B cell (primary cell): ENCODE measurements around the gene PTPRQ. TPM values are rescaled to one million over a fixed set of nuclear protein-coding genes. Genes with fewer than 3 reads are reported as not detected.

ENCODE experiments used
- ATAC-seq: fragments of 200-7000 bp; cut with Tn5 transposase; one replicate; pipeline ENCODE4 v1.10.0; 2021; ENCODE audit warnings: low read depth, mild to moderate bottlenecking, moderate number of reproducible peaks, moderate library complexity
- CTCF ChIA-PET: fragments of 350-600 bp; sonication (Branson Sonifier 250); formaldehyde crosslinking; loops from one replicate; lab custom pipeline; 2021; ENCODE audit warnings: antibody characterized with exemption, inconsistent platforms; lab: Charles Lee
- POLR2A ChIA-PET: fragments of 350-600 bp; sonication (Branson Sonifier 250); formaldehyde crosslinking; loops from one replicate; lab custom pipeline; 2021; ENCODE audit warnings: antibody characterized with exemption; lab: Charles Lee
- DNase-seq: peaks from one replicate; pipeline ENCODE4 v3.0.0; 2013
- H2AFZ ChIP-seq: 2 replicates; pipeline ENCODE4 v1.6.1; 2012; ENCODE audit warnings: mild to moderate bottlenecking, low read depth, low read length; ENCODE audit not compliant: insufficient read depth, poor library complexity, severe bottlenecking
- H3K27ac ChIP-seq, 2 donors: 1 replicate in 1 of 2; 2 replicates in 1 of 2; pipeline ENCODE4 v1.5.1; 2012 to 2013; ENCODE audit warnings: low read length in 2 of 2, mild to moderate bottlenecking in 2 of 2, moderate library complexity in 1 of 2
- H3K27me3 ChIP-seq, 4 experiments: fragments of 200-600 bp in 1 of 4; sonication (generic) in 1 of 4; replicated peaks in 1 of 4; 1 replicate in 2 of 4; 2 replicates in 2 of 4; pipeline versions ENCODE4 v1.6.1 to v1.7.0; 2013 to 2016; ENCODE audit warnings: low read length in 3 of 4, mild to moderate bottlenecking in 2 of 4, mixed read lengths in 1 of 4, moderate library complexity in 1 of 4; ENCODE audit not compliant: insufficient read depth in 4 of 4, control insufficient read depth in 3 of 4; ENCODE audit errors: control extremely low read depth in 1 of 4
- H3K36me3 ChIP-seq, 2 experiments: replicated peaks in 1 of 2; 1 replicate in 1 of 2; 2 replicates in 1 of 2; pipeline versions ENCODE4 v1.6.1 to v1.7.1; 2013; ENCODE audit warnings: low read length in 1 of 2; ENCODE audit not compliant: insufficient read depth in 2 of 2, control insufficient read depth in 1 of 2; ENCODE audit errors: control extremely low read depth in 1 of 2, extremely low read depth in 1 of 2
- H3K4me1 ChIP-seq, 2 donors: fragments of 200-600 bp in 1 of 2; sonication (generic) in 1 of 2; 1 replicate in 1 of 2; 2 replicates in 1 of 2; pipeline versions ENCODE4 v1.5.1 to v1.6.1; 2013 to 2017; ENCODE audit warnings: low read length in 2 of 2; ENCODE audit not compliant: control insufficient read depth in 2 of 2, insufficient read depth in 2 of 2
- H3K4me2 ChIP-seq: replicated peaks from 2 replicates; pipeline ENCODE3; 2012; ENCODE audit warnings: mild to moderate bottlenecking, low read depth, low read length; ENCODE audit not compliant: poor library complexity, severe bottlenecking
- H3K4me3 ChIP-seq, 5 experiments: fragments of 200-600 bp in 1 of 5; sonication (generic) in 1 of 5; 1 replicate in 3 of 5; 2 replicates in 2 of 5; pipeline versions ENCODE4 v1.5.1 to v1.7.0; 2011 to 2016; ENCODE audit warnings: low read length in 4 of 5, mild to moderate bottlenecking in 4 of 5, low read depth in 2 of 5, control low read depth in 1 of 5, moderate library complexity in 1 of 5; ENCODE audit not compliant: insufficient read depth in 1 of 5; ENCODE audit errors: control extremely low read depth in 1 of 5, extremely low read depth in 1 of 5
- H3K79me2 ChIP-seq: fragments of 200-600 bp; sonication (generic); one replicate; pipeline ENCODE4 v1.6.0; 2016; ENCODE audit warnings: low read length; ENCODE audit not compliant: control insufficient read depth, insufficient read depth
- H3K9ac ChIP-seq: fragments of 200-600 bp; sonication (generic); 2 replicates; pipeline ENCODE4 v1.6.1; 2017; ENCODE audit warnings: mild to moderate bottlenecking, low read length, moderate library complexity
- H3K9me3 ChIP-seq, 3 donors: one replicate each; pipeline versions ENCODE4 v1.6.1 to v1.7.1; 2013; ENCODE audit warnings: low read length in 2 of 3; ENCODE audit not compliant: control insufficient read depth in 2 of 3, insufficient read depth in 1 of 3; ENCODE audit errors: control extremely low read depth in 1 of 3
- H4K20me1 ChIP-seq: 2 replicates; pipeline ENCODE4 v1.6.0; 2012; ENCODE audit warnings: mild to moderate bottlenecking, low read length; ENCODE audit not compliant: insufficient read depth, control insufficient read depth, poor library complexity, severe bottlenecking
- H3K27ac Mint-ChIP-seq: one replicate; pipeline ENCODE4 v1.8.0; 2021; ENCODE audit warnings: mixed read lengths
- H3K27me3 Mint-ChIP-seq: one replicate; pipeline ENCODE4 v1.8.0; 2021; ENCODE audit warnings: mixed read lengths
- H3K4me1 Mint-ChIP-seq: one replicate; pipeline ENCODE4 v1.8.0; 2021; ENCODE audit warnings: mixed read lengths
- H3K4me3 Mint-ChIP-seq: one replicate; pipeline ENCODE4 v1.8.0; 2021; ENCODE audit warnings: mixed read lengths
- H3K9me3 Mint-ChIP-seq: one replicate; pipeline ENCODE4 v1.8.0; 2022; ENCODE audit warnings: mixed read lengths; ENCODE audit not compliant: insufficient read depth
- CTCF ChIP-seq: fragments of 200-600 bp; IDR thresholded peaks from one replicate; pipeline ENCODE4 v1.8.0; 2022; ENCODE audit warnings: antibody characterized with exemption, mild to moderate bottlenecking
- EZH2 ChIP-seq: IDR thresholded peaks from 2 replicates; pipeline ENCODE4 v1.6.1; 2012; ENCODE audit warnings: borderline replicate concordance, low read depth, mild to moderate bottlenecking, moderate library complexity, low read length; ENCODE audit not compliant: insufficient read depth, poor library complexity, severe bottlenecking
- WGBS: methylation state at CpG from one replicate; pipeline ENCODE4 v1.1.5; 2013; ENCODE audit warnings: missing lambda C conversion rate; ENCODE audit not compliant: insufficient coverage; 5-methylcytosine and 5-hydroxymethylcytosine counted together
- intact Hi-C: fragments of 100-400 bp; cut with micrococcal nuclease; formaldehyde crosslinking; loops from one replicate; pipeline ENCODE4 v1.10.0; 2022
- polyA plus RNA-seq: library from polyadenylated mRNA; depleted of rRNA; stranded (reverse); fragments of >200 nt; gene quantifications from 2 replicates; pipeline ENCODE4 v1.2.3, GENCODE V29; 2012
- total RNA-seq, 2 donors: library from RNA; stranded (reverse); fragments of 120-200 nt in 1 of 2; gene quantifications; 1 replicate in 1 of 2; 2 replicates in 1 of 2; pipeline versions ENCODE4 v1.2.3 to v1.2.4, GENCODE V29; 2013 to 2022

Gene PTPRQ
- total and polyA plus RNA-seq, 2 donors (not counting 1 experiment from before 2014, with no cell fraction given) = not detected

- Histone ChIP-seq H3K4me2 (no peak overlapping the region), H3K4me3 (no peak overlapping the region), H3K9me3 (no peaks in the 10 kb centered on the region), H4K20me1 (no peaks in the 10 kb centered on the region), H3K79me2 (no peaks in the 10 kb centered on the region), H3K4me1 (no peaks in the 10 kb centered on the region), H3K36me3 (no peaks in the 10 kb centered on the region), H3K27ac (no peak overlapping the region), H3K9ac (no peak overlapping the region), H2AFZ (no peak overlapping the region), H3K27me3 (no peaks in the 10 kb centered on the region)
- TF ChIP-seq EZH2 = no peak
- no peak for TF ChIP-seq CTCF
- WGBS = 100% methylated on average over 1 of the region's 2 CpGs
- ATAC-seq (no peak), DNase-seq (no peak)
- intact Hi-C loops = no loop called here
- ChIA-PET CTCF (no interaction called here), POLR2A (no interaction called here)
- Mint-ChIP-seq H3K27me3 (no peaks in the 10 kb centered on the region), H3K4me3 (no peak overlapping the region), H3K4me1 (peaks cover under 1% of the 10 kb centered on the region), H3K9me3 (no peaks in the 10 kb centered on the region), H3K27ac (no peak overlapping the region)
These were observed 46.3 kb downstream of the PTPRQ start for GRCh38 chr12:80490329-80490728.

GRCh38 chr12:80491166-80491565, 47.1 kb downstream of the PTPRQ start:
- no peak for DNase-seq
- H3K36me3 ChIP-seq = no peaks in the 10 kb centered on the region
- intact Hi-C loops = no loop called here
- Mint-ChIP-seq H3K27me3 (no peaks in the 10 kb centered on the region), H3K4me3 (no peak overlapping the region), H3K4me1 (no peaks in the 10 kb centered on the region), H3K27ac (no peak overlapping the region), H3K9me3 (no peaks in the 10 kb centered on the region)
- CTCF ChIA-PET = no interaction called here
- H3K79me2 ChIP-seq = no peaks in the 10 kb centered on the region
- no peak for ATAC-seq
- H3K4me1 ChIP-seq = no peaks in the 10 kb centered on the region
- H2AFZ ChIP-seq = no peak overlapping the region
- no peaks in the 10 kb centered on the region for H3K27me3 ChIP-seq
- H3K27ac ChIP-seq = no peak overlapping the region
- no peak overlapping the region for H3K4me3 ChIP-seq
- no peaks in the 10 kb centered on the region for H3K9me3 ChIP-seq
- no peak overlapping the region for H3K4me2 ChIP-seq
- no peak overlapping the region for H3K9ac ChIP-seq
- TF ChIP-seq EZH2 (no peak), CTCF (no peak)
- POLR2A ChIA-PET = no interaction called here
- H4K20me1 ChIP-seq = no peaks in the 10 kb centered on the region
